CD4-positive, alpha-beta T cell treated with Interleukin-4 for 4 hours (primary cell): ENCODE data around the gene CDRT4.
"Not testable (repeated sequence)": the region's sequence is repeated elsewhere in the genome, so short reads cannot be mapped to it uniquely, and the experiment has no call there.

Source experiments
- DNase-seq: peaks from one replicate; pipeline ENCODE4 v3.0.0-alpha.2; 2020

The CDRT4 gene

DNA sequence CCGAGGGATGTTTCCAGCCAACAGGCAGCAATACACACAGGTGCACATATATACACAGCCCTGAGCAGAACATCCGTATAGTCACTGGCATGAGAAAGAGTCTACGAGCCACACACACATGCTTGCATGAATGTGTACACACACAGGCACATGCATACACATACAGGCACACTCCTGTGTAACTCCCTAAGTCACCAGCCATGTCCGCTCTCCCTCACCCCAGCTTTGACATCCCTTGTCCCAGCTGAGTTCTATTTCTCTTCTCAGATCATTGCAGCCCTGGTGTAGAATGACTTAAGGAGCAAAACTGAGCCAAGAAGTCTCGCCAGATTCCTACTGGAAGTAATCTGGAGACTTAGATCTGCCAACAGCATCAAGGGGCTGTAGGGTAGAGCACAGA, 13.1 kb downstream of the CDRT4 start:
- DNase-seq: no peak

DNA sequence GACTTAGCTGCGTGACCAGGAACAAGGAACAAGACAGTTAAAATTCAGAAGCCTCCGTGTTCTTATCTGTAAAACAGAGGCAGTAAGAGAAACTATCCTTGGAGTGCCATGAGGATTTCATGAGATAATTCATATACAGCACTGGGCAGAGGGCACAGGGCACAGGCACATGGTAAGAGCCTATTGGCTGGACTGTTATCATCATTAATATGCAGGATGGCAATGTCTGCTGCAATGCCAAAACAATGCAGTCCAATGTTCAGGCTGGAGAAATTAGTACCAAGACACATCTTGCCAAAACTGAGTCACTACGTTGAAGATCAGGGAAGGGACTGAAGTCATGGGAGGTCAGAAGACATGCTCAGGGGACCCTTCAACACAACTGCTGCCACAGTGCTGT, 13.6 kb downstream of the CDRT4 start:
- no peak for DNase-seq

DNA sequence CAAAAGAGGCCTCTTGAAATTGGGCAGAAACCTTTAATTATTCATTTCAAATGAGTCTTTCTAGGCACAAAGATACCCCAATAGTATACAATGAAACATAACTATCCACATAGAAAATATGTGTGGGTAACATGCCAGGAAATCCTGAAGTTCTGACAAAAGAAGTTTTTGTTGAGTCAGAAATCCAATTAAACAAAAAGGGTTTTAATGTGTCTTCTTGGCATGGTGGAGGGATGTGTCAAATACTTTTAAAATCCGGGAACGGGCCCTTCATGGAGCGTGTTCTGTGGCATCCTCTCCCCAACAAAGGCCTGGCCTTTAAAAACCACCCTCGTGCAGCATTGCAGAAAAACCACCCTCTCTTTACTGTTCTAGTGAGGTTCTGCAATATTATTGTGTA, 14.2 kb downstream of the CDRT4 start:
- DNase-seq: no peak

DNA sequence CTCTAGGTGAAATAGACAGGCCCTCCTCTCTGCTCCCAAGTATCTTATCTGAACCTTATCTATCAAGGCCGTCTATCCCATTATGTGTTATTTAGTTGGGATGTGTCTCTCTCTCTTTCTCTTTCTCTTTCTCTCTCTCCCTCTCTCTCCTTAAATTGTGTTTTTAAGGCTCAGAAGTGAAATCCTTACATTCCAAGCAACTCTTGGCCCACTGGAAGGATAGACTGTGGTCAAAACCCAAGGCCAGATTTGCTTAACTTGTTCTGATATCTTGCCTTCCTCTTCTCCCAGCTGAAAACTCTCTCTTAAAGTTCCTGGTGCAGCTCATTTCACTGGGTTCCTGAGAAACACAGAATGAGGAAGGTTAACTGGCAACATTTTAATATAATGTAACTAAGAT, 14.7 kb downstream of the CDRT4 start:
- no peak for DNase-seq

DNA sequence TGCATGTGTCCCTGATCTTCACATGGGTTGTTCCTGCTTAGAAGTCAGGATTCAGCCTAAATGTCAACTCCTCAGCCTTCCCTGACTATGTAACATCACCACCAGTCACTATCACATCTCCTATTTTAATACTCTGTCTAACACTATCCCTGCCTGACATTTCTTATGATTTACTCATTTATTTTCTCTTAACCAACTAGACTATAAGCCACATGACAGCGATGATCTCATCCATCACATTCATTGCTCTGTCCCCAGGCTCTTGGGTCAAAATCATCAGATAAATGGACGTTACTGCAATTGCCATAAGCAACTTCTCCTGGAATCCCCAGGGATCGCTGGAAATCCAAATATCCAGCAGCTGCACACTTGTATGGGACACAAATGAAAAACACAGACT, 15.7 kb downstream of the CDRT4 start:
- no peak for DNase-seq

DNA sequence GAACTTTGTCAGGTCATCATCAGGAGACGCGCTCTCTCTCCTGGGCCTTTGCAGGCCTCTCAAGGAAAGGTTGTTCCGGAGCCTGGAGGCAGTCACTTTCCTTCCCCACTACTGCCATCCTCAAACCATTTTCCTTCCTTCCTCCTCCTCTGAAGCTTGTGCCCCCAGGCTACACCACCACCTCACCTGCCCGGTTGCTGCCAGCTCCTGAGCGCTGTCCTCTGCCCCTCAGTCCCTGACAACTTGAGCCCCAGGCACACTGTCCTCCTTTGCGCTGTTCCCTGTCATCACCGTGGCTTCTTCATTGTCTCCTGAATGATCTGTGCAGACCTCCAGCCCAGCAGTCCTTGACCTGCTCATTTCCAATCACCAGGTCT, 18.9 kb downstream of the CDRT4 start:
- no peak for DNase-seq

DNA sequence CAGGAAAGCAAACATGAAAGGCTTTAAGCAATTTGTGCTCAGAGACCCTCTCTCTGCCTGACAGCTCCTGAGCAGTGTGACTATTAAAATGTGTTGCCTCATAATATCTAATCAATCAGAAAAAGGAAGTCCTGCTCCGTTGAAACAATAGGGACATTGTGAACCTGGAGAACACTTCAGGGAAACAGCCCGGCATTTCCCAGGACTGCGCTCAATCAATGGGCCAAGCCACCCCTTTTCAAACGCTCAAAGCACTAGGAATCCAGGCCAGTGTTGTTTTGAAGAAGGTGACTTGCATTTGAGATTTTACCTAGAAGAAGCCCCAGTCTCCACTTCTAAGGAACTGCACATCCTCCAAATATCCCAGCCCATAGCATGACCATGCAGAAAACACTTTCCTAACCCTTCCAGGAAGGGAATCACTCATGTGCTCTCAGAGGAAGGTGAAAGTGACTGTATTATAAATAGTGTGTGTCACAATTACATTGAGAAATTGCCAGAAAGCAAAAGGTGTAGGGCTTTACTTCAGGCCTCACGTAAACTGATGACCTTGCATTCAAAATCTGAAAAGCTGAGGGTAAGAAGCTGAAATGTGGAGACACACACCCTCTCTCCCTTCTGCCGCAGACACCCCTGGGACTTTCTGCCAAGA, 19.4 kb downstream of the CDRT4 start:
- DNase-seq: no peak

DNA sequence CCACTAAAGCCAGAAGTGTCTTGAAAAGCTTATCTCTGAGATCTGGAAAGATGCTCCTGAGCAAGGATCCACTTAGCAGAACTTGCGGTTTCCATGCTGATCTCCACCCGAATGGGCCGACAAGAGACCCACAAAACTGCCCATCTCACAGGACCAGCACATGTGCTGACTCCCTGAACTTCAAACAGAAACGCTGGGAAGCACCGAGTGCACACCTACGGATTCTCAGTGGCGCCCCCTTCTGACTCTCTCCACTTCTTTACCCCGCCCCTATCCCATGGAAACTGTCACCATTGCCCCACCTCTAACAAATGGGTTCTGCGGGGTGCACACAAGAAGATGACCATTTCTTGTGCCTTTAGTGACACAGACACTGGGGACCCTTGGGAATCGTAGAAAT, 21.4 kb downstream of the CDRT4 start:
- no peak for DNase-seq

DNA sequence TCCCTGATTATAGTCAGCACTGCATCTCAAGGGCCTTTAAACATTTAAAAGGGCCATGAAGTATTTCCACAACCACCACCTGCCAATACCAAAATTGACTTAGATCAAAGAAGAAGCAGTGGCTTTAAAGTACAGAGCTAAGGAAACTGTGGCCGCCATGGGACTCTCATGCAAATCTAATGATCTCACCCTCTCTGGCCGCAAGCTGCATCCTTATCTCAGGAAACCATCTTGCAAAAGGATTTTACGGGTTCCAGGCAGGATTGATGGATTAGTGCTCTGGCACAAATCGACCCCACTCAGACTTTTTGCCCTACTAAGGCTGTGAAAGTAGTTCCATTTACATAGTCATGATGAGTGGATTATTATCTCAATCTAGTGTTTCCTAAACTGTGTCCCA, 22.6 kb downstream of the CDRT4 start:
- no peak for DNase-seq

DNA sequence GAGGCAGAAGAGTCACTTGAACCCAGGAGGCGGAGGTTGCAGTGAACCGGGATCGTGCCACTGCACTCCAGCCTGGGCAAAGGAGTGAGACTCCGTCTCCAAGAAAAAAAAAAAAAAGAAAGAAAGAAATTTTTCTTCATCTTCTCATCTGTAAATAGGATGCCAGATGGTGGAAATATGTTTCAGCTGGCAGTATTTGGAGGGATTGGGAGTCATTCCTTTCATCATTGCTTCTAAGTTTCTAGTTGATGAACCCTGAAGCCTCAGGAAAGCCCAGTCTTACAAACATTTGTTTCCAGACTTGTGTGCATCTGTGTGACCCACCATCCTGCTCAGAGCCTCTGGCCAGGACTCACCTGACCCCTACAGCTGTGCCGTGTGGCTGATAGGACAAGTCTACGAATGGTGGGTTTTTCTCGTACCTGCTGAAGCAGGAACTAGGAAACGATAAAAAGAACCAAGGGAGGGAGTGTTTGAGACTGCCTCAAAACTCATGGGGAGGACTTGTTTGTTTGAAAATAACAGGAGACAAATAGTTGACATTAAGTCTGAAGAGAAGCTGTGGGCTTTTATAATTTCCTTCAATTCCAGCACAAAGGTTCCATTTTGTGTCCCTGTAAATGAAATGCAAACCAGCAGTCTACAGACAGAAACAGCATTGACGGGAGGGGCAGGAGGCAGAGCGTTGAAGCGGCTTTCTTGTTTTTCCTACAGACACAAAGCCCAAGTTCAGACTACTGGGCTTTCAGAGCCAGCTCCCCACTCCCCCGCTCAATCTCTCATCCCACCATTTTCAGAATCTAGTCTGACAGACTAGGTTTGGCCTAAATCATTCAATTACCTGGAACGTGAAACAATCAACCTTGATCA, 24.9 kb downstream of the CDRT4 start:
- DNase-seq: no peak

DNA sequence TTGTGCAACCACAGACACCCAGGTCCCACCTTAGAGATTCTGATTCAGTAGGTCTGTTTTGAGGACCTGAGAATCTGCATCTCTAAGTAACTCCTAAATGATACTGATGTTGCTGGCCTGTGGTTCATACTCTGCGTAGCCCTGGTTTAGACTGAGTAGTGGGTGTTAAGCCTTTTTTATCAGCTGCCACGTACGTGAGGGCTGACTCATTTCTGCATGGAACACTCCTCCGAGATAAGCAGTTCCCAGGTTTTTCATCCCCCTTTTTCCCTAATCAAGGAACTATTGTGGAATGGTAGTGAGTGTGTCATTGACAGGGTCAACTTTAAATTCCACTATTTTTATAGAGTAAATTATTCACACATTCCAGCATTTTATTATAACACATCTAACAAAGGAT, 26.1 kb downstream of the CDRT4 start:
- no peak for DNase-seq

DNA sequence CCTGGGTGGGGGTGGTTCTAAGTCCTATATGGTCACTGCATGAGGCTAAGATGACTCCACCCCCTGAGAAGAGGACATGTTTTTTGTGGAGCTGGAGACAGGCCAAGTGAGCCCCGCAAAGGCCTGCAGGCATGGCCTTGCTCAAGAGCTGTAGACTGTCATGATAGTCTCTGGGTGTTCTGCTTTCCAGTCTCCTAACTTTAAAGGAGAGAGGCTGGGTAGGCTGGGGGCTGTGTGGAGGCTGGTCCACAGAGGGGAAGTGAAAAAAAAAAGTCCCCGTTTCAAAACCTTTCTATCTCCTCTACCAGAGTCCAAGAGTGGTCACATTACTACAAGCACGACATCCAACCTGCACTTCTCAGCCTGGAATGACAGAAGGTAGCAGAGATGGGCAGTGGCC, 27.1 kb downstream of the CDRT4 start:
- DNase-seq: no peak

DNA sequence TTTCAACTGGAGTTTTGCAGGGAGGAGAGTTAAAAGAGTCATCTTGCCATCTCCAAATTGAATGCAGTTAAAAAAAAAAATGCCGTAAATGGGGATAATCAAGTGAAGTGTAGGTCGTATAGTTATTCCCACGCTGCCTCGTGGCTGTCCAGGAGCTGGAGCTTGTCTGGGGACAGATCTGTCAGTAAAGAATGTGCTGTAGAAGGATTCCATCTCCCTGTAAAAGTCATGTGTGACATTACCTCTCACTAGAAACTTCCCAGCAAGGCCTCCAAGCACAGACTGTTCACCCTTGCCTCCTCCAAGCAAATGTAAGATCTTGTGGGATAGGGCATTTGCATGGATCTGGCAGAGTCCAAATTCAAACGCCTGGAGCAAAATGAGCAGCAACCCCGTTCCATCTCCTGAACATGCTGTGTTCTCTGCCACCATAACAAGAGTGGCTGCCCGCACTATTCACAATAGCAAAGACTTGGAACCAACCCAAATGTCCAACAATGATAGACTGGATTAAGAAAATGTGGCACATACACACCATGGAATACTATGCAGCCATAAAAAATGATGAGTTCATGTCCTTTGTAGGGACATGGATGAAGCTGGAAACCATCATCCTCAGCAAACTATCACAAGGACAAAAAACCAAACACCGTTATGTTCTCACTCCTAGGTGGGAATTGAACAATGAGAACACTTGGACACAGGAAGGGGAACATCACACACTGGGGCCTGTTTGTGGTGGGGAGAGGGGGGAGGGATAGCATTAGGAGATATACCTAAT, 28.0 kb downstream of the CDRT4 start:
- not testable (repeated sequence) for DNase-seq

DNA sequence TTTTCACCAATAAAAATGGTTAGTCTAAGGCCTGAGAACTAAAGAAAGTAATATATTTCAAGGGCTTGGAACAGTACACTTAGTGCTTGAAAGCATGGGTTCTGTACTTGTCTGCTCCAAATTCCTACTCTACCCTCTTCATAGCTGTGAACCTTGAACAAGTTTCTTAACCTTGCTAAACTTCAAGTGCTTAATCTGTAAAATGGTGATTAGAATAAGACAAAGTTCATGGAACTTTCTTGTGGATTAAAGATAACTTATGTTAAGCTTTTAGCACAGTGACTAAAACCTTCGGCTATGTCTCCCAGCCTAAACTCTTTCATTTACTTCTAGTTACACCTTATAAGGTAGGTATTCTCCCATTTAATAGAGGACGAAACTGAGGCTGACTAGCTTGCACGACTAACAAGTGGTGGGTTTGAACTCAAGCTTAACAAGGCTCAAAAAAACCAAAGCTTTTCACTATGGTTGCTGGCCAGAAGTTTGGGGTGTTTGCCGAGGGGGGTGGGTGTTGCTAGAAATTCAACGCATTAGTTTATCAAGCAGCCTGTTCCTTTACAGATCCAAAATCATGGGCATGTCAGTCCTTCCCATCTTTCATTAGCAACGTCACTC, 28.8 kb downstream of the CDRT4 start:
- no peak for DNase-seq

DNA sequence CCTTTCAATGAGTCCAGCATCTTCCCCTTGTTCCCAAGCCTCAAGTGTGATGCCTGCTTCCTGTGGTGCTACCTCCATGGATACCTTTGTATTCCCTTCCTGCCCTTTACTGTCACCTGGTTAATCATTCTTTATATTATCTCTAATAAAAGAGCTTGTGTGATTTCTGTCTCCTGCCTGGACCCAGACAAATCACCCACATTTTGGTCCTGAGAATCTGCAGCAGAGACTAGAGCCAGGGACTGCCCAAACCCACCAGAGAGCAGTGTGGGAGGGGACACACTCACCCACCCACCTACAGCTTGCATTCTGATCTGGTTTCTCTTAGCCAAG, 30.2 kb downstream of the CDRT4 start:
- DNase-seq: no peak

DNA sequence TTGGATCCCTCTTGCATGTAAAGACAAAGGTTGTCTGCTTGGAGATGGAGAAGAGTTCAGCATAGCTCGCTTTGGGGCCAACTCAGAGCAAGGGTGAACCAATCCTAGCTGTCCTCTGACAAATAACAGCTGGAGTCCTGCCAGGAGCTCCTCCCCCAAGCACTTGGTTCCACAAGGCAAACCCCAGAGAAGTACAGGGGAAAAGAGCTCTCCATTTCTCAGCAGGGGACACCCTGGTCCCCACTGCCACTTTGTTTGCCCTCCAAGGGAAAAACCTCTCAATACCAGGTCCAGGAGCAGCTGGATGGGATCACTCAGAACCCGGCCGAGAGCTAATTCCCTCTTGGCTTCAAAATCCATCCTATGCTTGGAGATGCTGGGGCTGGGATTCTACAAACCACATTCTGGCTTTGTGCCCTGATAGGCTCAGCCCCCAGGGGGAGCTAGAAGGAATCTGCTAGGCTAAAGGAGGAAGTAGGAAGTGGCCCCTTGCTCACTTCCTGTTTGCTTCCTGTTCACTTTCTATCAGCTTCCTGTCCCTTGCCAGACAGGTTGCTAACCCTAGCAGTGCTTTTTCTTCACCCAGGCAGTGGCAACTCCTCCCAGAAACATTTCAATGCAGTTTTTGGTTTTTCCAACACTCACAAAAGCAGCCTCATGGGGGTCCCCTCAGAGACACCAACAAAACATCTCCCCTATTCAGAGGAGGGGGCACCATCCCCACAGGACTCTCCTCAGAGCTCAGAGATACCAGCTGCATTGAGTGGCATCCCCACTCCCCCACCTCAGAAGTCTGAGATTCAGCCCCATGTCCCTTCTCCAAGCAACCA, 30.7 kb downstream of the CDRT4 start:
- peak; percentile 35 for DNase-seq

DNA sequence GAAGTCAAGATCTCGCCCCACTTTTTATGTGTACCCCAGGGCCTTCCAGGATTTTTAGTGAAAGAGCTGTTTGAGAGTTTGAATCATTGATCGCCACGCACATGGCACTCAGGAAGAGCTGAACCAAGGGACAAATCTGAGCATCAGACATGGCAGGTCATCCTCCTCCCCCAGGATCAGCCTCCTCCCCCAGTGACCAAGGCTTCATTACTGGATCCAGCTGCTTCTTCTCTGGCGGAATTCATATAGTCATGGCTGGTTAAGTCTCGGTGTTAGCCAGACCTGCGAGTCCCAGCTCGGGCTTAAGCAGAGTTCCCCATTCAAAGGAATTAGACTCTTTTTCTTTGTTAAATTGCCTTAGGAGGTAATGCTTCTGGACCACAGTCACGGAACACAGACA, 32.5 kb downstream of the CDRT4 start:
- DNase-seq: no peak

DNA sequence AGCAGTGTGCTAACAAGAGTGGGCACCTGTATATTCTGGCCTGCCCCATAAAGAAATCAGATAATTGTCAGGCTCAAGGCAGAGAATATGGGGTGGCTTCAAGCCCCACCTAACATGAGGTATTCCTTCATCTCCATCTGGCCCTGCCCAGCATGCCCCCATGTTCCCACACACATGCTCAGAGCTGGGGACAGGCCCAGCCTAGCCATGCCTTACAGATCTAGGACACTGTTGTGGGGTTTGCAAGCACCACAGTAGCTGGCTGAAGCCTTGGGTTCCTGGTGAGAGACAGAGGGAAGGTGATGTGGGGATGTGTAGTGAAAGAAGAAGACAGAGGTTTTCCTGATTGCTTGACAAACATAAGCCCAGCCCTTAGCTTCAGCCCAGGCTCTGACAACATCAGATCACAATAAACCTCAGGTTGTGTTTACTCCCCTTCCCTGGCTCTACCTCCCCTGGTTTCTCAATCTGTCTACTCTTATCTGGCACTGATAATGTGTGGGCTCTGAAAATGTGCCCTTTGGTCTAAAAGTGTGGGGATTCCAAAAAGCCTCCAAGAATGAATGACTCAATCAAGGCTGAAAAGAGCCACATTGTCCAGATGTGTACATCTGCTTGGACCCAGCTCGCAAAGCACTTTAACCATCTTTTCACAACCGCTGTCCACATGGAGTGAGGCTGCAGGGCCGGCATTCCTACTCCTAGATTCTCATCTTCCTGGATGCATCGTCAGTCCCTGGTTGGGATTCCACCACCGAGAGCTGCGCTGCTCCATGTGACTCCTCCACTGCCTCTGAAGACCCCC, 34.4 kb downstream of the CDRT4 start:
- no peak for DNase-seq

DNA sequence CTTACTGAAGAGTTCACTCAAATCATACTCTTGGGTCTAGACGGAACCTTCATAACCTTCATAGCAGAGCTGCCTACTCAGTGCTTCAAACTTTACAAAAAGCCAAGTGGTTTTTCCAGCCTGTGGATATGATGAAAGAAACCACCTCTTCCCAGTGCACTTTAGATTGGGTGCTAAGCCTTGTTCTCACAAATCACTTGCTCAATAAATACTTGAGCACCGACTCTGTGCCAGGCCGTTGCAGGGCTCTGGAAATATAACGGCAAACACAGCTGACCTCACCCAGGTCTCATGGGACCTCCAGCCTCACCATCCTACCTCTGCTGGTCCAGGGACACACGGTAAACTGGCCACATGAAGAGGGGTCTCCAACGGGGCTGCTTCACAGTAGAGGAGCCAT, 35.7 kb downstream of the CDRT4 start:
- no peak for DNase-seq

DNA sequence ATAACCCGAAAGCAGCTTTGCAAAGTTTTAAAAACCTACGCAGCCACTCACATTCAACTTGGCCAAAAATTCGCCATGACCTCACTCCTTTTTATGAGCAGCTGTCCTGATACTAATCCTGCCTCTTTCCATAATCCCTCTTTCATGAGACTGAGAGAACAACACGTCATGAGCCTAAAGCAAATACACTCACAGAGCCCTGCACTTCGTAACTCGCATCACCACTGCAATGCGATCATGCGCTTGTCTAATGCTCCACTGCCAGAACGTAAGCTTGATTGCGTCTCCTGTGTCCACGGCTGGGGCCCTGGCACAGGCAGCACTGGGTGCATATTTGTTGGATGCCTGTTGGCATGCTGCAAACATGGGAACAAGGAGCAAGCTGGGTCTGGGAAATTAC, 36.2 kb downstream of the CDRT4 start:
- no peak for DNase-seq

DNA sequence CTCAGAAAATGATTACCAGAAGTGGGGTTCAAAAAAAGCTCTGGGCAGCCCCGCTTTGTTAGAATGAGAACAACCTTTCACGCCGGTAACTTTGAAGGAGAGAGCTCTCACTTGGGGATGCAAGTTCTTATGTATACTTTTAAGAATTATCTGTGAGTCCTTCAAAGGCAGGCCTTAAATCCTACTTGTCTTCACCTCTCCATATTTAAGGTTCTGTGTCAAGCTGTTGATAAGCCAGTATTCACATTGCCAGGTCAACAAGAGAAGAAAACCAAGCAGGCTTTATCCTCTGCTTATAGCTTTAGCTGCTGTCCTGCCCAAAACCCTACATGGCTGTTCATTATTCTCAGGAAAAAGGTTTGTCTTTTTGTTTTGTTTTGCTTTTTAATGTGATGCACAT, 42.9 kb downstream of the CDRT4 start:
- no peak for DNase-seq
